Activated CD4-positive, alpha-beta memory T cell treated with anti-CD3 and anti-CD28 coated beads for 36 hours (primary cell): ENCODE measurements around the gene OVCH1. TPM values are rescaled to one million over a fixed set of nuclear protein-coding genes. Genes with fewer than 3 reads are reported as not detected.

Source experiments
- CTCF ChIA-PET: fragments of 350-600 bp; sonication (Branson Sonifier 250); formaldehyde crosslinking; loops from one replicate; lab custom pipeline; 2021; ENCODE audit warnings: antibody characterized with exemption, inconsistent platforms; lab: Charles Lee
- POLR2A ChIA-PET: fragments of 350-600 bp; sonication (Branson Sonifier 250); formaldehyde crosslinking; loops from one replicate; lab custom pipeline; 2021; ENCODE audit warnings: antibody characterized with exemption; lab: Charles Lee
- DNase-seq: peaks from one replicate; pipeline ENCODE4 v3.0.0-alpha.2; 2020
- H3K27ac Mint-ChIP-seq: one replicate; pipeline ENCODE4 v1.8.0; 2021; ENCODE audit warnings: mixed read lengths
- H3K27me3 Mint-ChIP-seq: one replicate; pipeline ENCODE4 v1.8.0; 2021; ENCODE audit warnings: mixed read lengths
- H3K36me3 Mint-ChIP-seq: one replicate; pipeline ENCODE4 v1.8.0; 2021; ENCODE audit warnings: mixed read lengths
- H3K4me1 Mint-ChIP-seq: one replicate; pipeline ENCODE4 v1.8.0; 2021; ENCODE audit warnings: low read depth, mixed read lengths
- H3K4me3 Mint-ChIP-seq: one replicate; pipeline ENCODE4 v1.8.0; 2021; ENCODE audit warnings: mild to moderate bottlenecking, mixed read lengths
- H3K9me3 Mint-ChIP-seq: one replicate; pipeline ENCODE4 v1.8.0; 2021; ENCODE audit warnings: mixed read lengths
- intact Hi-C: fragments of 100-400 bp; cut with micrococcal nuclease; formaldehyde crosslinking; loops from one replicate; pipeline ENCODE4 v1.15.1; 2023
- total RNA-seq, 2 experiments: library from RNA; stranded (reverse); gene quantifications; one replicate each; pipeline ENCODE4 v1.2.3, GENCODE V29; 2021

OVCH1 gene, protein sequence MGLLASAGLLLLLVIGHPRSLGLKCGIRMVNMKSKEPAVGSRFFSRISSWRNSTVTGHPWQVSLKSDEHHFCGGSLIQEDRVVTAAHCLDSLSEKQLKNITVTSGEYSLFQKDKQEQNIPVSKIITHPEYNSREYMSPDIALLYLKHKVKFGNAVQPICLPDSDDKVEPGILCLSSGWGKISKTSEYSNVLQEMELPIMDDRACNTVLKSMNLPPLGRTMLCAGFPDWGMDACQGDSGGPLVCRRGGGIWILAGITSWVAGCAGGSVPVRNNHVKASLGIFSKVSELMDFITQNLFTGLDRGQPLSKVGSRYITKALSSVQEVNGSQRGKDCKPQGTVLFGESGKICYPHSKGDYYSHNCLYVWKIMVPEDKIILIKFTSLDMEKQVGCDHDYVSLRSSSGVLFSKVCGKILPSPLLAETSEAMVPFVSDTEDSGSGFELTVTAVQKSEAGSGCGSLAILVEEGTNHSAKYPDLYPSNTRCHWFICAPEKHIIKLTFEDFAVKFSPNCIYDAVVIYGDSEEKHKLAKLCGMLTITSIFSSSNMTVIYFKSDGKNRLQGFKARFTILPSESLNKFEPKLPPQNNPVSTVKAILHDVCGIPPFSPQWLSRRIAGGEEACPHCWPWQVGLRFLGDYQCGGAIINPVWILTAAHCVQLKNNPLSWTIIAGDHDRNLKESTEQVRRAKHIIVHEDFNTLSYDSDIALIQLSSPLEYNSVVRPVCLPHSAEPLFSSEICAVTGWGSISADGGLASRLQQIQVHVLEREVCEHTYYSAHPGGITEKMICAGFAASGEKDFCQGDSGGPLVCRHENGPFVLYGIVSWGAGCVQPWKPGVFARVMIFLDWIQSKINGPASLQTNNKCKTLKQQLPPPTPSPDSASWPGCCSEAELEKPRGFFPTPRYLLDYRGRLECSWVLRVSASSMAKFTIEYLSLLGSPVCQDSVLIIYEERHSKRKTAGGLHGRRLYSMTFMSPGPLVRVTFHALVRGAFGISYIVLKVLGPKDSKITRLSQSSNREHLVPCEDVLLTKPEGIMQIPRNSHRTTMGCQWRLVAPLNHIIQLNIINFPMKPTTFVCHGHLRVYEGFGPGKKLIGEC
- not detected for total RNA-seq

DNA sequence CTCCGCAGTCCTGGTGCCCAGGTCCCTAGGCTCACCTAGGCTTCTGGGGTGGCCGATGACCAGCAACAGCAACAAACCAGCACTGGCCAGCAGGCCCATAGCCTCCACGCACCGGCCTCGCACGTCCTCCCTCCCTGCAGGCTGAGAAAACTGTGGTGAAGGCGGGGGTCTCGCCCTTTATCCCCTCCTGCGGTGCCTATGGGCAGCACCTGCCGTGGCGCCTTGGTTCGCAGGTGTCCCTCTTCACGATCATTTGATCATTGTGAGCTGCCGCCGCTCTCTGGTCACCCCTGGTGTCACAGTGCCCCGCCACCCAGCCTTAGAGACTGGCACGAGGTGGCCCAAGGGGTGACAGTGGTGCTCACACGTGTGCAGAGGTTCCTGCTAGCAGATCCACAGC is at the start of gene OVCH1:
TSS of gene OVCH1 (minus strand) at position 99 of the 400 bp plus-strand sequence. CDS start at position 99, 0 bp downstream.
- Mint-ChIP-seq H3K4me3 (no peak within 1 kb of the TSS), H3K9me3 (no peaks in the 10 kb centered on the region), H3K4me1 (no peaks in the 10 kb centered on the region), H3K36me3 (no peaks in the 10 kb centered on the region), H3K27me3 (peaks cover 2% of the 10 kb centered on the region), H3K27ac (no peak within 1 kb of the TSS)
- intact Hi-C loops = no loop called here
- ChIA-PET CTCF (no interaction called here), POLR2A (no interaction called here)
- no peak for DNase-seq

DNA sequence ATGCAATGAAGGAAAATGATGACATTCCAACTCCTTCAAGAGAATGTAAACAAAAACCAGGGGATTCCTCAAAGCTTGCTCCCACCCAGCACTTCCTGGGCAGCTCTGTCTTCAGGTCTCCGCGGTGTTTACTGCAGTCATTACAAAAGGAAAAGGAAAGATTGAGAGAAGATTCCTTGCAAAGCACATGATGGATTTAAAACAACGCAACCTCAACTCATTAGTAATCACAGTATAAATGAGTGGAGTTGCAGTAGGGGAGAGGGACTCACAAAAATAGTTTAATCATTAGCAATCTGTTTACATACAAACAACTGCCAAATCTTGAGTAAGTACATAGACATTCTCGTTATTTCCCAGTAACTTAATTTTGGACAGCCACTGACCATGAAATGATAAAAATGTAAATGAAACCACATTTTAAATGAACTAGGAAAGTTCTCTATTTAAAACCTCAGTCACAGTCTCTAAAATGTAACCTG is 49.7 kb upstream of the OVCH1 start:
- ChIA-PET CTCF (no interaction called here), POLR2A (no interaction called here)
- H3K27me3 Mint-ChIP-seq = peaks cover 5% of the 10 kb centered on the region
- H3K27ac Mint-ChIP-seq = no peak overlapping the region
- no peak for DNase-seq
- intact Hi-C loops = no loop called here
- no peaks in the 10 kb centered on the region for H3K4me1 Mint-ChIP-seq
- no peaks in the 10 kb centered on the region for H3K9me3 Mint-ChIP-seq
- no peak overlapping the region for H3K4me3 Mint-ChIP-seq
- no peaks in the 10 kb centered on the region for H3K36me3 Mint-ChIP-seq

DNA sequence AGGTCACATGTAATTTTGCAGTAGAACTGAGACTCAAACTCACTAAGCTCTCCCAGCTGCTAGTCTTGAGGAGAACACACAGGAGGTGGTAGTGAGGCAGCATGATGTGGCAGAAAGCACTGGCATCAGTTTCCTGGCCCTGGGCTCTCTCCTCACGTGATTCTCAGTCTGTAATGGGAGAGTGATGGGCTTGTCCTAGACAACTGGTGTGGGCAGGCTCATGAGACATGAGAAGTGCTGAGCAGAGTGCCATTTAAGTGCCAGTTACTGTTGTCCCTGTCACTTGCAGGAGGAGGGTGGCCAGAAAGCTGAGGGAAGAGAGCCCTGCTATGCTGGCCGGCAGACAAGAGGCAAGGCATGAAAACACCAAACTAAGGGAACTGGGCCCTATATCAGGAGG is 48.5 kb upstream of the OVCH1 start:
- H3K4me1 Mint-ChIP-seq = no peaks in the 10 kb centered on the region
- H3K9me3 Mint-ChIP-seq = no peaks in the 10 kb centered on the region
- H3K27ac Mint-ChIP-seq = no peak overlapping the region
- H3K4me3 Mint-ChIP-seq = no peak overlapping the region
- ChIA-PET POLR2A (no interaction called here), CTCF (no interaction called here)
- H3K36me3 Mint-ChIP-seq = no peaks in the 10 kb centered on the region
- H3K27me3 Mint-ChIP-seq = peaks cover 8% of the 10 kb centered on the region
- DNase-seq = no peak
- intact Hi-C loops = no loop called here

DNA sequence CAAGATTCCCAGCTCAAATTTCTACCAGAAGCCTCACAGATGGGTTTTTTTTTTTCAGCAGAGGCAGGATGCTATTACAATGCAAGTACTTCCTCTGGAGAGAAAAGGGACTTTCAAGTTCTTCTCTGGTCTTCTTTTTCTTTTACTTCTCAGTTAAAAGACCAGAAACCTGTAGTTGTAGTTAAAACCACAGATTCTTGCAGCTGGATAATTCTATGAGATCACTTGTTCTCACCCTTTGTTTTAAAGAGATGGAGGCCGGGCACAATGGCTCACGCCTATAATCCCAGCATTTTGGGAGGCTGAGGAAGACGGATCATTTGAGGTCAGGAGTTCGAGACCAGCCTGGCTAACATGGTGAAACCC is 47.6 kb upstream of the OVCH1 start:
- Mint-ChIP-seq H3K4me1 (no peaks in the 10 kb centered on the region), H3K27me3 (peaks cover 9% of the 10 kb centered on the region), H3K9me3 (no peaks in the 10 kb centered on the region), H3K27ac (no peak overlapping the region), H3K36me3 (no peaks in the 10 kb centered on the region), H3K4me3 (no peak overlapping the region)
- intact Hi-C loops = no loop called here
- no peak for DNase-seq
- POLR2A ChIA-PET = no interaction called here
- CTCF ChIA-PET = no interaction called here

DNA sequence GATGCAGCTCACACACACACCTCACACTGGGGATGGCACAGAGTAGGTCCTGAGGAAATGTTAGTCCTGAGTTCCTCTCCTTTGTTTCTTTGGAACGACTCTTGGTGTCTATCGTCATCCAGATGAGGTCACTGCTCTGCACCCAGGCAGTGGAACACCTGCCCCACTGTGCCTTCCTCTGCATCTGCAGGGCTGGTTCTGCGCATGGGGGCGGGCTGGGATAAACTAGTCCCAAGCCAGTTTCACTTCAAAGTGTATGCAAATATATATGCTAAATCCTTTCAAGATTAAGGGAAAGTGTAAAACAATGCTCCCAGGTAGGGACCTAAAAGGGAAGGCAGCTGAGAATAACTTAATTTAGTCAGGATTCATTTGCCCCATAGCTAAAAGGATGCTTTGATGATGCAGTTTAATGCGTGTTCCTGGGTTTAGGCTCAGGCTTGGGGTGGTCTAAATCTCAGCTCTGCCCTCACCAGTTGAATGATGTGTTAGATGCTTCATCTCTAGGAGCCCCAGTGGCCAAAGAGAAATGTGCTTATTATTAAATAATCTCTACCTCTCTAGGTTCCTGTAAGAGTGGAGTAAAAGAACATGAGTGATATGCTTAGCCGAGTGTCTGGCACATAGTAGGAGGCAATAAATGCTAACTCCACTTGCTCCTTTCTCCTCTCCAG is 47.1 kb upstream of the OVCH1 start:
- ChIA-PET CTCF (no interaction called here), POLR2A (no interaction called here)
- Mint-ChIP-seq H3K4me3 (no peak overlapping the region), H3K4me1 (no peaks in the 10 kb centered on the region), H3K27ac (no peak overlapping the region), H3K36me3 (no peaks in the 10 kb centered on the region), H3K27me3 (peaks cover 9% of the 10 kb centered on the region), H3K9me3 (no peaks in the 10 kb centered on the region)
- no peak for DNase-seq
- intact Hi-C loops = no loop called here

DNA sequence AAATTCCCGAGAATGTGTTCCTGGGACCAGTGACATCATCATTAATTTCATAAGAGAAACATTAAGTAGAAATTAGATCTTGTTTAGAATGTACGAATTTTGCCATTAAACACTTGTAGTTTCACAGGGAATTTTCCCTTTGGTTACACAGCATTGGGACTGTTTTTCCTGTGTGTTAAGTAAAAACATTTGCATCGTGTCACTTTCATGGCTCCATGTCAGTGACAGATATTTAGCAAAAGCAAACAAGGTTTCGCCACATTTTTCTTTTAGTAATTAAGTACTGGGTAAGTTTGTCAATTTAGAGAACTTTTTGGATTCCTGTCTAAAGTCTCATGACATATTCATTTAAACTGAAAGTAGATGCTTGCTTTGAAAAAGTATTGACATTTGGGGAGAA is 45.5 kb upstream of the OVCH1 start:
- no peak for DNase-seq
- Mint-ChIP-seq H3K27ac (no peak overlapping the region), H3K4me1 (no peaks in the 10 kb centered on the region), H3K4me3 (no peak overlapping the region), H3K36me3 (no peaks in the 10 kb centered on the region), H3K9me3 (no peaks in the 10 kb centered on the region), H3K27me3 (peaks cover 9% of the 10 kb centered on the region)
- CTCF ChIA-PET = interaction anchor here (1.7 kb wide), 1 partner anchor 23 kb away, joined by 5 read pairs; no protein-coding TSS in a partner anchor
- POLR2A ChIA-PET = no interaction called here
- intact Hi-C loops = no loop called here

DNA sequence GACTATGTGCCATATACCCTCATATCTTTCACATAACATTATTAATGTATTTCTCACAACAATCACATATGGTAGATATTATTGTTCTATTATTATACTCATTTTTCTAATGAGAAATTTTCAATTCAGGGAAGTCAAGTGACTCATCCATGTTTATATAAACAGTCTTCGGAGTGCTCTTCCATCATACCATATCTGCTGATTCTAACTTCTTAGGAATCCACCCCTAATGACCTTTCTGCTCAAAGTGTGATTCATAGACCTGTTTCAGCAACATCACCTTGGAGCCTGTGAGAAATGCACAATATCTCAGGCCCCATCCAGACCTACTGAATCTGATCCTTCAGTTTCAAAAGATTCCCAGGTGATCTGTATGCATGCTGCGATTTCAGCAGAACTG is 39.8 kb upstream of the OVCH1 start:
- POLR2A ChIA-PET = no interaction called here
- Mint-ChIP-seq H3K27me3 (peaks cover 7% of the 10 kb centered on the region), H3K27ac (no peak overlapping the region), H3K4me1 (no peaks in the 10 kb centered on the region), H3K4me3 (no peak overlapping the region), H3K36me3 (no peaks in the 10 kb centered on the region), H3K9me3 (no peaks in the 10 kb centered on the region)
- intact Hi-C loops = no loop called here
- CTCF ChIA-PET = no interaction called here
- DNase-seq = no peak

DNA sequence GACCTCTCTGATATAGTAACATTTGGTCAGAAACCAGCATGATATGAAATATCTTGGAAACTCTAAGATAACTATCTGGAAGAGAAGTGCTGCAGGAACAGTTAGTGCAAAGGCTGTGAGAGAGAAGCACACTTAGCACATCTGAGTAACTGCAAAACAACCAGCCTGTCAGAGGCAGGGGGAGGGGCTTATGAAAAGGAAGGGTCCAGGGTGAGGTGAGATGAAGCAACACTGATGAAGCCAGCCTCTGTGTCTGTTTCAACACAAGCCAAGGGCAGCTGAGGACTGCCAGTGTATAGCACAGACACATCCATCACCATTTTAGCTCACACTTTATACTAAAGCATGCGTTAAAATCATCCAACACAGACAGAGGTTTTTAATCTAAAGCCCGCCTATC is 37.4 kb upstream of the OVCH1 start:
- no peaks in the 10 kb centered on the region for H3K9me3 Mint-ChIP-seq
- intact Hi-C loops = no loop called here
- no peaks in the 10 kb centered on the region for H3K36me3 Mint-ChIP-seq
- no peaks in the 10 kb centered on the region for H3K4me1 Mint-ChIP-seq
- no peak for DNase-seq
- H3K4me3 Mint-ChIP-seq = no peak overlapping the region
- POLR2A ChIA-PET = no interaction called here
- peaks cover 12% of the 10 kb centered on the region for H3K27me3 Mint-ChIP-seq
- CTCF ChIA-PET = no interaction called here
- no peak overlapping the region for H3K27ac Mint-ChIP-seq

DNA sequence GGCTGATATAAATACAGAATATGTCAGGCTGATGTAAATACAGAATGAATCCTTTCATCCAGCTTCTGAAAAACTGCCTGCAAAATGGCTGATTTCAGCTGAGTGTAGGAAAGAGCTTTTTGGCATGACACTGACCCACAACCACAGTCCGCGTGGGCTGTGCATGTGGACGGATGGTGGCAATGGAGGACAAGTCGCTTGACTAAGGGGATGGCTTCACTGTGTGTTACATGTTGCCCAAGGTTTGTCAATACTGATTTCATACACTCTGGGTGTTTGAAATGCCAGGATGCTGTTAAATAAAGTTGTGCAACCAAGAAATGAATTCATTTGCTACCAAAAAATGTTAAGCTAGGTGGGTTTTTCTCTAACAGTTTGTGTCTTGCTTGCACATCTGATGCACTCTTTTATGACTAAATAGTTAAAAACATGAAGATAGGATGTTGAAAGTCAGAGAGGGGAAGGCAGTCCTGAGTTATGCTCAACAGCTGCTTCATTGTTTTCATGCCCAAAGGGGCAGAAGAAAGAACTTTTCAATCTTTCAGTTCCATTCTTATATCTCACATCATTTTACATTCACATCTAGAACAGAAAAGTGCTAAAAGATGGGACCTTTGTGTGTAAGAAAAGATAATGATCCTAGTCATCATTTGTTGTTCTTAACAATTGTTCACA is 36.5 kb upstream of the OVCH1 start:
- CTCF ChIA-PET = no interaction called here
- Mint-ChIP-seq H3K36me3 (no peaks in the 10 kb centered on the region), H3K9me3 (no peaks in the 10 kb centered on the region), H3K4me1 (no peaks in the 10 kb centered on the region), H3K27ac (no peak overlapping the region), H3K4me3 (no peak overlapping the region), H3K27me3 (peaks cover 17% of the 10 kb centered on the region)
- no peak for DNase-seq
- POLR2A ChIA-PET = no interaction called here
- intact Hi-C loops = no loop called here

DNA sequence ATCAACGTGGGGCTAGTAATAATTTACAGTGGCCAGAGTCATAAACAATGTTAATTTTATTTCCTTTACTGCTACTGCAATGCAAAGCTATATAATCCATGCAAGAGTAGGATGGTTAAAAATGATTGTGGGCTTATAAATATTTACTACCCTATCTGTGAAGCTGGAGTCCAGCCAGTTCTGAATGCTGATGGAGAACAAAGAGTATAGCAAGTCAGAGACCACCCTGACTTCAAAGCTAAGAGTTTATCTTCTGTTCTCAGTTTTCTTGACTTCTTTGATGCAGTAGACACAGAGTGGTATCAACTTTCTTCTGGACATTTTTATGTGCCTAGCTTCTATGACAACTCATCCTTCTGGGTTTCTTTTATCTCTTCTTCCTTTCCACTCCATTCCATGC is 34.0 kb upstream of the OVCH1 start:
- no peak overlapping the region for H3K4me3 Mint-ChIP-seq
- H3K4me1 Mint-ChIP-seq = no peaks in the 10 kb centered on the region
- no peaks in the 10 kb centered on the region for H3K36me3 Mint-ChIP-seq
- DNase-seq = no peak
- intact Hi-C loops = no loop called here
- H3K27ac Mint-ChIP-seq = no peak overlapping the region
- peaks cover 19% of the 10 kb centered on the region for H3K27me3 Mint-ChIP-seq
- H3K9me3 Mint-ChIP-seq = no peaks in the 10 kb centered on the region
- POLR2A ChIA-PET = no interaction called here
- CTCF ChIA-PET = interaction anchor here (1.3 to 1.4 kb wide), 2 partner anchors 11 to 1276 kb away, joined by 5 to 6 read pairs; no protein-coding TSS in a partner anchor

DNA sequence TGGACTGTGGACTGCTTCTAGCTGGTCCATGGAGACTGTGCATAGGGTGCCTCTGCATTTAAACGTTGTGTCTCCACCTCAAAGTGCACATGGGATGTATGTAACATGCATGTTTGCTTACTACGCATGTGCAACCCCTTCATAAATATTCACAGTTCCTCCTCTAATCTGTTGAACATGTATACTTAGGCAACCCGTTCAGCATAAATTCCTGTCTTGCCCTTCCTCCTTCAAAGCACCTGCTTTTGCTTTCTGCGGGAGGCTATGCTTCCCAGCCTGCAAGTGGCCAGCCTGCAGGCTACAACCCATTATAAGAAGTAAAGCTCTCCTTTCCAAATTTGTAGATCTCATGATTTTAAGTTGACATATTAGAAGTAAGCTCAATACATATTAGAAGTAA is 33.0 kb upstream of the OVCH1 start:
- Mint-ChIP-seq H3K4me1 (no peaks in the 10 kb centered on the region), H3K27ac (no peak overlapping the region), H3K36me3 (no peaks in the 10 kb centered on the region), H3K9me3 (no peaks in the 10 kb centered on the region), H3K27me3 (peaks cover 19% of the 10 kb centered on the region), H3K4me3 (no peak overlapping the region)
- CTCF ChIA-PET = interaction anchor here (0.6 to 1.4 kb wide), 3 partner anchors 10 to 1277 kb away, joined by 4 to 6 read pairs (median 5); no protein-coding TSS in a partner anchor
- DNase-seq = no peak
- intact Hi-C loops = no loop called here
- POLR2A ChIA-PET = no interaction called here
